H9 (cell line): ENCODE results near the gene SPAM1. TPM values are rescaled to one million over a fixed set of nuclear protein-coding genes. Genes with fewer than 3 reads are reported as not detected.

Experiments
- DNase-seq: peaks from one replicate; pipeline ENCODE4 v3.0.0-alpha.2; 2017
- H2AFZ ChIP-seq: one replicate; pipeline ENCODE4 v1.6.1; 2013; ENCODE audit warnings: mild to moderate bottlenecking, low read length, control low read depth, moderate library complexity
- H2AK5ac ChIP-seq: 2 replicates; pipeline ENCODE4 v1.6.1; 2013; ENCODE audit warnings: low read length, control low read depth, mixed read lengths; ENCODE audit not compliant: insufficient read length
- H2BK120ac ChIP-seq: one replicate; pipeline ENCODE4 v1.6.1; 2013; ENCODE audit warnings: low read depth, mild to moderate bottlenecking, low read length, control low read depth, inconsistent platforms; ENCODE audit not compliant: poor library complexity, severe bottlenecking
- H2BK12ac ChIP-seq: 2 replicates; pipeline ENCODE4 v1.6.1; 2013; ENCODE audit warnings: low read length, control low read depth, mixed read lengths, low read depth; ENCODE audit not compliant: insufficient read length
- H2BK15ac ChIP-seq: 2 replicates; pipeline ENCODE4 v1.6.1; 2013; ENCODE audit warnings: low read depth, low read length, control low read depth
- H2BK20ac ChIP-seq: one replicate; pipeline ENCODE4 v1.6.1; 2013; ENCODE audit warnings: low read depth, mild to moderate bottlenecking, low read length, control low read depth, inconsistent platforms; ENCODE audit not compliant: poor library complexity, severe bottlenecking
- H2BK5ac ChIP-seq: 2 replicates; pipeline ENCODE4 v1.6.1; 2013; ENCODE audit warnings: low read length, control low read depth, mixed read lengths; ENCODE audit not compliant: insufficient read length
- H3K14ac ChIP-seq: 2 replicates; pipeline ENCODE4 v1.6.1; 2013; ENCODE audit warnings: low read length, control low read depth; ENCODE audit not compliant: insufficient read depth
- H3K18ac ChIP-seq: 2 replicates; pipeline ENCODE4 v1.6.1; 2013; ENCODE audit warnings: low read depth, mild to moderate bottlenecking, mixed read lengths, low read length, control low read depth; ENCODE audit not compliant: insufficient read length
- H3K23ac ChIP-seq: 2 replicates; pipeline ENCODE4 v1.6.1; 2013; ENCODE audit warnings: low read length, control low read depth, mixed read lengths, low read depth; ENCODE audit not compliant: insufficient read length
- H3K23me2 ChIP-seq: 2 replicates; pipeline ENCODE4 v1.6.1; 2013; ENCODE audit warnings: low read depth, mild to moderate bottlenecking, mixed read lengths, low read length, control low read depth; ENCODE audit not compliant: insufficient read length, poor library complexity, severe bottlenecking
- H3K27ac ChIP-seq: 2 replicates; pipeline ENCODE4 v1.5.1; 2013; ENCODE audit warnings: low read length, control low read depth, mixed read lengths, low read depth; ENCODE audit not compliant: insufficient read length
- H3K27me3 ChIP-seq: 2 replicates; pipeline ENCODE4 v1.6.1; 2013; ENCODE audit warnings: low read length, control low read depth, inconsistent platforms; ENCODE audit not compliant: insufficient read depth
- H3K4ac ChIP-seq: 2 replicates; pipeline ENCODE4 v1.6.1; 2013; ENCODE audit warnings: low read depth, mild to moderate bottlenecking, control low read depth, inconsistent platforms, low read length, moderate library complexity
- H3K4me1 ChIP-seq: 2 replicates; pipeline ENCODE4 v1.6.1; 2013; ENCODE audit warnings: low read length, control low read depth, inconsistent platforms; ENCODE audit not compliant: insufficient read depth
- H3K4me2 ChIP-seq: 2 replicates; pipeline ENCODE4 v1.6.1; 2013; ENCODE audit warnings: low read length, control low read depth, mixed read lengths; ENCODE audit not compliant: insufficient read length, insufficient read depth
- H3K56ac ChIP-seq: 2 replicates; pipeline ENCODE4 v1.6.1; 2013; ENCODE audit warnings: low read depth, mild to moderate bottlenecking, mixed read lengths, low read length, control low read depth; ENCODE audit not compliant: insufficient read length
- H3K79me1 ChIP-seq: 2 replicates; pipeline ENCODE4 v1.6.1; 2013; ENCODE audit warnings: low read depth, mild to moderate bottlenecking, moderate library complexity, low read length, control low read depth, inconsistent platforms; ENCODE audit not compliant: insufficient read depth, poor library complexity, severe bottlenecking
- H3K79me2 ChIP-seq: 2 replicates; pipeline ENCODE4 v1.6.1; 2013; ENCODE audit warnings: low read length, control low read depth, inconsistent platforms; ENCODE audit not compliant: insufficient read depth
- H3K9ac ChIP-seq: 2 replicates; pipeline ENCODE4 v1.6.1; 2013; ENCODE audit warnings: low read length, control low read depth, mixed read lengths; ENCODE audit not compliant: insufficient read length; ENCODE audit errors: extremely low read depth
- H3K9me3 ChIP-seq: one replicate; pipeline ENCODE4 v1.6.1; 2013; ENCODE audit warnings: low read depth, low read length, inconsistent platforms; ENCODE audit not compliant: control insufficient read depth
- H3T11ph ChIP-seq: one replicate; pipeline ENCODE4 v1.6.1; 2013; ENCODE audit warnings: mild to moderate bottlenecking, low read length, control low read depth, inconsistent platforms
- H4K20me1 ChIP-seq: one replicate; pipeline ENCODE4 v1.6.1; 2013; ENCODE audit not compliant: control insufficient read depth, insufficient read length, insufficient read depth
- H4K5ac ChIP-seq: 2 replicates; pipeline ENCODE4 v1.6.1; 2013; ENCODE audit warnings: low read depth, mild to moderate bottlenecking, mixed read lengths, low read length, control low read depth; ENCODE audit not compliant: insufficient read length
- H4K8ac ChIP-seq: replicated peaks from 2 replicates; pipeline ENCODE4 v1.6.1; 2013; ENCODE audit warnings: low read length, control low read depth, mixed read lengths, low read depth; ENCODE audit not compliant: insufficient read length
- H4K91ac ChIP-seq: 2 replicates; pipeline ENCODE4 v1.6.1; 2013; ENCODE audit warnings: low read depth, mild to moderate bottlenecking, moderate library complexity, mixed read lengths, low read length, control low read depth; ENCODE audit not compliant: insufficient read length
- H3K27ac Mint-ChIP-seq, 3 experiments: 2 replicates in 2 of 3; 3 replicates in 1 of 3; pipeline ENCODE4 v1.8.0; 2020 to 2021; ENCODE audit warnings: mixed read lengths in 3 of 3, mild to moderate bottlenecking in 1 of 3, moderate library complexity in 1 of 3
- H3K27me3 Mint-ChIP-seq: 2 replicates; pipeline ENCODE4 v1.8.0; 2021; ENCODE audit warnings: low read depth, mild to moderate bottlenecking, moderate library complexity, mixed read lengths
- H3K36me3 Mint-ChIP-seq, 3 experiments: 2 replicates in 2 of 3; 3 replicates in 1 of 3; pipeline ENCODE4 v1.8.0; 2020 to 2021; ENCODE audit warnings: low read depth in 3 of 3, mixed read lengths in 3 of 3; ENCODE audit not compliant: insufficient read depth in 1 of 3
- H3K4me1 Mint-ChIP-seq, 2 experiments: 2 replicates each; pipeline ENCODE4 v1.8.0; 2020; ENCODE audit warnings: mixed read lengths in 2 of 2
- H3K4me3 Mint-ChIP-seq, 2 experiments: 2 replicates in 1 of 2; 3 replicates in 1 of 2; pipeline ENCODE4 v1.8.0; 2020 to 2021; ENCODE audit warnings: mild to moderate bottlenecking in 2 of 2, mixed read lengths in 2 of 2, moderate library complexity in 1 of 2
- H3K9me3 Mint-ChIP-seq, 2 experiments: 2 replicates in 1 of 2; 3 replicates in 1 of 2; pipeline ENCODE4 v1.8.0; 2020; ENCODE audit warnings: mild to moderate bottlenecking in 2 of 2, mixed read lengths in 2 of 2, moderate library complexity in 1 of 2
- WGBS: extraction: QIAGEN DNeasy Blood & Tissue Kit; methylation state at CpG from one replicate; pipeline ENCODE4 v1.1.7; 2013; ENCODE audit warnings: missing lambda C conversion rate, low lambda C conversion rate, mixed read lengths; ENCODE audit not compliant: insufficient read length; ENCODE audit errors: extremely low coverage; 5-methylcytosine and 5-hydroxymethylcytosine counted together
- total RNA-seq: library from RNA; stranded (reverse); gene quantifications from 2 replicates; pipeline ENCODE4 v1.2.1, GENCODE V29; 2021
- TF ChIP-seq, protein P1 (sequence below): fragments of 200-600 bp; sonication (generic); conservative IDR thresholded peaks from 3 replicates; pipeline ENCODE4 v1.8.0; 2021; ENCODE audit warnings: antibody characterized with exemption, mild to moderate bottlenecking

Gene SPAM1
- total RNA-seq, 1 experiment from 2014 or later, result not detected

DNA sequence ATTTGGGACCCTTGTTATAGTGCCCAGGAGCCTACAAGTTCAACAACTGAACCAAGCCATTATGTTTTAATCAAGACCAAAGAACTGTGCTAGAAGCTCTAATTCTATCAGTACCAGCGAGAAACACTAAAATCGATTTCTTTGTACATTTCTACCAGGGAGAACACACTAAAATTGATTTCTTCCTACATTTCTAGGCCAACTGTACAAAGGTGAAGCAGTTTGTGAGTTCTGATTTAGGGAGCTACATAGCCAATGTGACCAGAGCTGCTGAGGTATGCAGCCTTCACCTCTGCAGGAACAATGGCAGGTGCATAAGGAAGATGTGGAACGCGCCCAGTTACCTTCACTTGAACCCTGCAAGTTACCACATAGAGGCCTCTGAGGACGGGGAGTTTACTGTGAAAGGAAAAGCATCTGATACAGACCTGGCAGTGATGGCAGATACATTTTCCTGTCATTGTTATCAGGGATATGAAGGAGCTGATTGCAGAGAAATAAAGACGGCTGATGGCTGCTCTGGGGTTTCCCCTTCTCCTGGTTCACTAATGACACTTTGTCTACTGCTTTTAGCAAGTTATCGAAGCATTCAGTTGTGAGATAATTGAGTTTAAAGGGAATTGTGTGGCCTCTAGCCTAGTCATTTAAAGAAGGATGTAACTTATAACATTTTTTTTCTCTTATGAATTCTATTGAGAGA is 48.3 kb upstream of the SPAM1 start:
- Histone ChIP-seq H3K4me1 (no peaks in the 10 kb centered on the region), H3K18ac (no peak overlapping the region), H3K27me3 (no peaks in the 10 kb centered on the region), H3K27ac (no peak overlapping the region), H3K79me1 (no peaks in the 10 kb centered on the region), H4K5ac (no peak overlapping the region), H3K23ac (no peak overlapping the region), H3K79me2 (no peaks in the 10 kb centered on the region), H3K56ac (no peak overlapping the region), H2BK120ac (no peak overlapping the region), H3K9me3 (no peaks in the 10 kb centered on the region), H3K4me2 (no peak overlapping the region), H4K91ac (no peak overlapping the region), H2BK5ac (no peak overlapping the region), H3K14ac (no peak overlapping the region), H2AFZ (no peak overlapping the region), H2AK5ac (no peak overlapping the region), H3K23me2 (no peaks in the 10 kb centered on the region), H2BK15ac (no peak overlapping the region), H4K20me1 (no peaks in the 10 kb centered on the region), H3K9ac (no peak overlapping the region), H3K4ac (no peak overlapping the region), H4K8ac (no peak overlapping the region), H2BK12ac (no peak overlapping the region), H3T11ph (no peak overlapping the region), H2BK20ac (no peak overlapping the region)
- H3K4me1 Mint-ChIP-seq, result peaks cover 3 to 5% of the 10 kb centered on the region in 2 experiments; a peak in 2 of 4 replicates
- WGBS, result no CpG with 5 or more reads among the region's 7 CpGs
- no peaks in the 10 kb centered on the region for H3K27me3 Mint-ChIP-seq
- no peak overlapping the region; a peak in 1 of 7 replicates for H3K27ac Mint-ChIP-seq
- TF ChIP-seq, protein P1, sequence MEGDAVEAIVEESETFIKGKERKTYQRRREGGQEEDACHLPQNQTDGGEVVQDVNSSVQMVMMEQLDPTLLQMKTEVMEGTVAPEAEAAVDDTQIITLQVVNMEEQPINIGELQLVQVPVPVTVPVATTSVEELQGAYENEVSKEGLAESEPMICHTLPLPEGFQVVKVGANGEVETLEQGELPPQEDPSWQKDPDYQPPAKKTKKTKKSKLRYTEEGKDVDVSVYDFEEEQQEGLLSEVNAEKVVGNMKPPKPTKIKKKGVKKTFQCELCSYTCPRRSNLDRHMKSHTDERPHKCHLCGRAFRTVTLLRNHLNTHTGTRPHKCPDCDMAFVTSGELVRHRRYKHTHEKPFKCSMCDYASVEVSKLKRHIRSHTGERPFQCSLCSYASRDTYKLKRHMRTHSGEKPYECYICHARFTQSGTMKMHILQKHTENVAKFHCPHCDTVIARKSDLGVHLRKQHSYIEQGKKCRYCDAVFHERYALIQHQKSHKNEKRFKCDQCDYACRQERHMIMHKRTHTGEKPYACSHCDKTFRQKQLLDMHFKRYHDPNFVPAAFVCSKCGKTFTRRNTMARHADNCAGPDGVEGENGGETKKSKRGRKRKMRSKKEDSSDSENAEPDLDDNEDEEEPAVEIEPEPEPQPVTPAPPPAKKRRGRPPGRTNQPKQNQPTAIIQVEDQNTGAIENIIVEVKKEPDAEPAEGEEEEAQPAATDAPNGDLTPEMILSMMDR, result no peak
- no peak overlapping the region for H3K4me3 Mint-ChIP-seq
- DNase-seq, result no peak
- no peaks in the 10 kb centered on the region for H3K36me3 Mint-ChIP-seq
- no peaks in the 10 kb centered on the region for H3K9me3 Mint-ChIP-seq
